ENCODE measurements around the gene LTB4R2. TPM values are rescaled to one million over a fixed set of nuclear protein-coding genes. Genes with fewer than 3 reads are reported as not detected.

The LTB4R2 gene
- polyA plus RNA-seq, 1 experiment, result 1.6 TPM

DNA sequence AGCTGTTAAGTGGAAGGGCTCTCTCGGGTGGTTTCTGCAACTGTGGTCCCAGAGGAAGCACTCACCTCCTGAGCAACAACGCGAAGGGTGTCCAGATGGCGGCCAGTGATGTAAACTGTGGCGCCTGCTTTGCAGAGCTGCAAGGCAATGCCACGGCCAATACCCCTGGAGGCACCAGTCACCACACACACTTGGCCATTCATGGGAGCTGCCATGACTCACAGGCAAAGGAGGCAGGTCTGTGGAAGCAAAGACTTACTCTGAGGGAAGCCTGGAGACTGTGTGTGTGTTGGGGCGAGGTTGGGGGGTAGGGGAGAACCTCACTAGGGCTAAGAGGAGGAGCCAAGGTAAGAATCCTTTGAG lies 11.1 kb upstream of the LTB4R2 start:
- Histone ChIP-seq H3K36me3 (ENCODE audit: control insufficient read depth, insufficient read depth, low read length) (peaks cover 18% of the 10 kb centered on the region), H3K4me3 (ENCODE audit: low read depth, low read length) (peak overlapping the region; percentile 72), H3K27me3 (ENCODE audit: control insufficient read depth, insufficient read depth, low read length) (no peaks in the 10 kb centered on the region)
- POLR2A ChIA-PET, result no interaction called here
- CTCF ChIA-PET, result interaction anchor here (0.7 to 9.8 kb wide), 16 partner anchors 10 to 242 kb away, joined by 3 to 205 read pairs (median 7); partner anchors contain the start of genes CHMP4A, CIDEB, LTB4R and LTB4R2
- TF ChIP-seq, protein P1, sequence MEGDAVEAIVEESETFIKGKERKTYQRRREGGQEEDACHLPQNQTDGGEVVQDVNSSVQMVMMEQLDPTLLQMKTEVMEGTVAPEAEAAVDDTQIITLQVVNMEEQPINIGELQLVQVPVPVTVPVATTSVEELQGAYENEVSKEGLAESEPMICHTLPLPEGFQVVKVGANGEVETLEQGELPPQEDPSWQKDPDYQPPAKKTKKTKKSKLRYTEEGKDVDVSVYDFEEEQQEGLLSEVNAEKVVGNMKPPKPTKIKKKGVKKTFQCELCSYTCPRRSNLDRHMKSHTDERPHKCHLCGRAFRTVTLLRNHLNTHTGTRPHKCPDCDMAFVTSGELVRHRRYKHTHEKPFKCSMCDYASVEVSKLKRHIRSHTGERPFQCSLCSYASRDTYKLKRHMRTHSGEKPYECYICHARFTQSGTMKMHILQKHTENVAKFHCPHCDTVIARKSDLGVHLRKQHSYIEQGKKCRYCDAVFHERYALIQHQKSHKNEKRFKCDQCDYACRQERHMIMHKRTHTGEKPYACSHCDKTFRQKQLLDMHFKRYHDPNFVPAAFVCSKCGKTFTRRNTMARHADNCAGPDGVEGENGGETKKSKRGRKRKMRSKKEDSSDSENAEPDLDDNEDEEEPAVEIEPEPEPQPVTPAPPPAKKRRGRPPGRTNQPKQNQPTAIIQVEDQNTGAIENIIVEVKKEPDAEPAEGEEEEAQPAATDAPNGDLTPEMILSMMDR (IDR thresholded peaks at IDR 0.05; ENCODE audit: insufficient read depth, low read depth, low read length), result no peak
- no peak for DNase-seq (ENCODE audit: low read depth)

DNA sequence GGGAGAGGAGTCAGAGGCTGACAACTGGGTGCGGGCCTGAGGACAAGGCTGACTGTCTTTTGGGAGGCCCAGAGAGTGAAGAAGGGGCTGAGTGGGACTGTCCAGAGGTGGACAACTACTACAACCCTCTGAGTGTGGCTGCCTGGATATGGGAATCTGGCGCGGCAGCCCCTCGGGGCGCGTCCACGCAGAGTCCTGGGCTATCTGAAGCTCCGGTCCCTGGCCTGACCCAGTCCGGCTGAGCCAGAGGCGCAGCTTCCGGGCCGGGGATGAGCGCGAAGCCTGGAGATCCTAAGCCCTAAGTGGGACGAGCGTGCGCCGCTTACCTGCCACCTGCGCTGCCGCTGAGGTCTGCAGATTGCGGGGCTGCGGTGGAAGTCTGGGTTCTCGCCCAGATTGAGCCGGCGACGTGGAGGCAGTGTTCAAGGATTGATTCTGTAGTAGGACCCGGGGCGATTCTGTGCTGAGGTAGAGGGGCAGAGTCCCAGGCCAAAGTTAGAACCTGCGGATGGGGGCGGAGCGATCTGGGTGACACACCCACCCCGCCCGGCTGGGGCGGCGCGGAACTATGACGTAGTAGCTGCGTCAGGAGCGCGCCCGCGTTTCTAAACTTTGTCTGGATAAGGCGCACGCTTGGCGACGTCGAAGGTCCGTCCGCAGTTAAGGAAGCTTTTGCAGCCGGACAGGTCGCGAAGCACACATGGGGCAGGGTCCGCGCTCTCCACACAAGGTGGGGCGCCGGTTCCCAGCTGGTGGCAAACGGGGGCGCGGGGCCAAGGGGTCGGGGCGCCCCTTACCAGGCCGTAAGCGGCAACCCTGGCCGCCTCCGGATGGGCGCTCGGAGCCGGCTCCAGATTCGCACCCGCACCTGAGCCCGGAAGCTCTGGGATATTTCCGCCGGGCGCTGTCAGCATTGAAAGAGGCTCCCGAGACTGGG lies 10.4 kb upstream of the LTB4R2 start, which contains the start of the genes DHRS1 and NOP9:
DHRS1 (minus strand) TSS at position 526 of the 937 bp plus-strand sequence. CDS start 674 bp downstream, outside the sequence.
NOP9 (plus strand) TSS at position 596 of the 937 bp plus-strand sequence; CDS start at position 701, 105 bp downstream.
- Histone ChIP-seq H3K4me3 (ENCODE audit: low read depth, low read length) (peak within 1 kb of the TSS; percentile 72), H3K27me3 (ENCODE audit: control insufficient read depth, insufficient read depth, low read length) (no peaks in the 10 kb centered on the region), H3K36me3 (ENCODE audit: control insufficient read depth, insufficient read depth, low read length) (peaks cover 20% of the 10 kb centered on the region)
- DNase-seq (ENCODE audit: low read depth), result peak; percentile 32
- CTCF ChIA-PET, result interaction anchor here (0.7 to 9.8 kb wide), 16 partner anchors 10 to 242 kb away, joined by 3 to 205 read pairs (median 4); partner anchors contain the start of genes CHMP4A, CIDEB, LTB4R and LTB4R2
- TF ChIP-seq, protein P1 (IDR thresholded peaks at IDR 0.05; ENCODE audit: insufficient read depth, low read depth, low read length), result no peak
- POLR2A ChIA-PET, result interaction anchor here (1.0 kb wide), 1 partner anchor 104 kb away, joined by 3 read pairs; no protein-coding TSS in a partner anchor

DNA sequence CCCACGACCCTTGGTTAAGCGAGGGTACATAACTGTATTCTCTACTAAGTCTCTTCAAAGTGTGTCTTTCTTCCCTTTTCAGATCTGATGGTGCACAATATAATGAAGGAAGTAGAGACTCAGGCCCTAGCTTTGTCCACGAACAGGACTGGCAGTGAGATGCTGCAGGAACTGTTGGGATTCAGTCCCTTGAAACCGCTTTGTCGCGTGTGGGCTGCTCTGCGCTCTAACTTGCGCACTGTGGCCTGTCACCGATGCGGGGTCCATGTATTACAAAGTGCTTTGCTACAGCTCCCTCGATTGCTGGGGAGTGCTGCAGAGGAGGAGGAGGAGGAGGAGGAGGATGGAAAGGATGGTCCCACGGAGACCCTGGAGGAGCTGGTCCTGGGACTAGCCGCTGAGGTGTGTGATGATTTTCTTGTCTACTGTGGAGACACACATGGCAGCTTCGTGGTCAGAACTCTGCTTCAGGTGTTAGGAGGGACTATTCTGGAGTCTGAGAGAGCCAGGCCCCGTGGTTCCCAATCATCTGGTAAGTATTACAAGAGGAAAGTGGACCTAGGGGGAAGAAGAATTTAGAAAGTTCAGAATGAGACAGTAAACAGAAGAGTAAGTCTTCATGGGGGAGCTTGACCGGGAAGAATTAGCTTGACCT lies 9.5 kb upstream of the LTB4R2 start:
- ChIA-PET POLR2A (interaction anchor here (1.0 kb wide), 1 partner anchor 105 kb away, joined by 3 read pairs; no protein-coding TSS in a partner anchor), CTCF (interaction anchor here (0.9 to 9.8 kb wide), 11 partner anchors 9 to 243 kb away, joined by 3 to 205 read pairs (median 6); partner anchors contain the start of genes CIDEB, LTB4R, LTB4R2 and MDP1)
- TF ChIP-seq, protein P1 (IDR thresholded peaks at IDR 0.05; ENCODE audit: insufficient read depth, low read depth, low read length), result no peak
- DNase-seq (ENCODE audit: low read depth), result no peak
- peaks cover 22% of the 10 kb centered on the region for H3K36me3 ChIP-seq (ENCODE audit: control insufficient read depth, insufficient read depth, low read length)
- H3K4me3 ChIP-seq (ENCODE audit: low read depth, low read length), result peak overlapping the region; percentile 72
- H3K27me3 ChIP-seq (ENCODE audit: control insufficient read depth, insufficient read depth, low read length), result no peaks in the 10 kb centered on the region

DNA sequence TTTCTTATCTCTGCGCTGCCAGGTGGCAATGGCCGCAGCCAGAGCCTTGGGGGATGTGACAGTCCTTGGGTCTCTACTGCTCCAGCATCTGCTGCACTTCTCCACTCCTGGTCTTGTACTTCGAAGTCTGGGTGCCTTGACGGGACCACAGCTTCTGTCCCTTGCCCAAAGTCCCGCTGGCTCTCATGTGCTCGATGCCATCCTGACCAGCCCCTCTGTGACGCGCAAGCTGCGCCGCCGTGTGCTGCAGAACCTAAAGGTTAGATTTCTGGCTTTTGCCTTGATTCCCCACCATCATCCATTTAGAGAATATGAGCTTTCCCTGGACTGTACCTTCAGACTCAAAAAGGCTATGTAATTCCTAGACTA lies 5.9 kb upstream of the LTB4R2 start:
- H3K36me3 ChIP-seq (ENCODE audit: control insufficient read depth, insufficient read depth, low read length), result peaks cover 31% of the 10 kb centered on the region
- DNase-seq (ENCODE audit: low read depth), result no peak
- TF ChIP-seq, protein P1 (IDR thresholded peaks at IDR 0.05; ENCODE audit: insufficient read depth, low read depth, low read length), result no peak
- H3K27me3 ChIP-seq (ENCODE audit: control insufficient read depth, insufficient read depth, low read length), result no peaks in the 10 kb centered on the region
- CTCF ChIA-PET, result interaction anchor here (0.6 to 1.6 kb wide), 4 partner anchors 17 to 128 kb away, joined by 3 read pairs; no protein-coding TSS in a partner anchor
- POLR2A ChIA-PET, result no interaction called here
- H3K4me3 ChIP-seq (ENCODE audit: low read depth, low read length), result no peak overlapping the region

Data from BJ (cell line).